DOHH2 (cell line): ENCODE results near the gene ANO8.

Experiments used
- EZH2phosphoT487 ChIP-seq: fragments of 200-600 bp; sonication (generic); IDR thresholded peaks from 2 replicates; pipeline ENCODE4 v1.6.1; 2017; ENCODE audit warnings: borderline replicate concordance, mild to moderate bottlenecking, antibody characterized with exemption, low read length, moderate library complexity, mixed read lengths
- TF ChIP-seq, protein P1 (sequence below): fragments of 200-600 bp; sonication (generic); IDR thresholded peaks from one replicate; pipeline ENCODE4 v1.5.1; 2014; ENCODE audit warnings: antibody characterized with exemption, mild to moderate bottlenecking, low read depth, low read length; ENCODE audit not compliant: poor library complexity, severe bottlenecking

DNA sequence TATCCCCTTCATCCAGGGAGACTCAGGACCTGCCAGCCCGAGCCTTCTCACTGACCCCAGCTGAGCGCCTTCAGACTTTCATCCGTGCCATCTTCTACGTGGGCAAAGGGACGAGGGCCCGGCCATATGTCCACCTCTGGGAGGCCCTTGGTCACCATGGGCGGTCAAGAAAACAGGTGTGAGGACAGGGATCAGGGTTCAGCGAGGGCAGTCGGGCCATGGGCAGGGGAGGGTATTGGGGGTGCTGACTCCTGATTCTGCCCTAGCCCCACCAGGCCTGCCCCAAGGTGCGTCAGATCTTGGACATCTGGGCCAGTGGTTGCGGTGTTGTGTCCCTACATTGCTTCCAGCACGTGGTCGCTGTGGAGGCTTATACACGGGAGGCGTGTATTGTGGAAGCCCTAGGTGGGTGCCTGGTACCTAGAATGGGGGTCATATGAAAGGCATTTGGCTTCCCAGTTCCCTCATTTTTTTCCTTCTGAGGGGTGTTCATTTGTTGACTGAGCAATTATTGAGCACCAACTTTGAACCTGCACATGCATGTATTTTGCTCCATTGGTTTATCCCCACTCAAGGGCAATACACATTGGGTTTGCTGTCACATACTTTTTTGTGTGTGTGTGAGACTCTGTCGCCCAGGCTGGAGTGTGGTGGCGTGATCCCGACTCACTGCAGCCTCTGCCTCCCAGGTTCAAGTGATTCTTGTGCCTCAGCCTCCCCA, 49.1 kb downstream of the ANO8 start:
- TF ChIP-seq, protein P1, sequence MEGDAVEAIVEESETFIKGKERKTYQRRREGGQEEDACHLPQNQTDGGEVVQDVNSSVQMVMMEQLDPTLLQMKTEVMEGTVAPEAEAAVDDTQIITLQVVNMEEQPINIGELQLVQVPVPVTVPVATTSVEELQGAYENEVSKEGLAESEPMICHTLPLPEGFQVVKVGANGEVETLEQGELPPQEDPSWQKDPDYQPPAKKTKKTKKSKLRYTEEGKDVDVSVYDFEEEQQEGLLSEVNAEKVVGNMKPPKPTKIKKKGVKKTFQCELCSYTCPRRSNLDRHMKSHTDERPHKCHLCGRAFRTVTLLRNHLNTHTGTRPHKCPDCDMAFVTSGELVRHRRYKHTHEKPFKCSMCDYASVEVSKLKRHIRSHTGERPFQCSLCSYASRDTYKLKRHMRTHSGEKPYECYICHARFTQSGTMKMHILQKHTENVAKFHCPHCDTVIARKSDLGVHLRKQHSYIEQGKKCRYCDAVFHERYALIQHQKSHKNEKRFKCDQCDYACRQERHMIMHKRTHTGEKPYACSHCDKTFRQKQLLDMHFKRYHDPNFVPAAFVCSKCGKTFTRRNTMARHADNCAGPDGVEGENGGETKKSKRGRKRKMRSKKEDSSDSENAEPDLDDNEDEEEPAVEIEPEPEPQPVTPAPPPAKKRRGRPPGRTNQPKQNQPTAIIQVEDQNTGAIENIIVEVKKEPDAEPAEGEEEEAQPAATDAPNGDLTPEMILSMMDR: no peak
- TF ChIP-seq EZH2phosphoT487: no peak
